Smooth muscle cell (in vitro differentiated cells): ENCODE measurements around the gene CTTNBP2NL. TPM values are rescaled to one million over a fixed set of nuclear protein-coding genes. Genes with fewer than 3 reads are reported as not detected.
"Not testable (repeated sequence)": the region's sequence is repeated elsewhere in the genome, so short reads cannot be mapped to it uniquely, and the experiment has no call there.

ENCODE experiments used
- DNase-seq: peaks from one replicate; lab custom pipeline; 2025; ENCODE audit not compliant: unreplicated experiment; lab: John Stamatoyannopoulos, UW
- H2AFZ ChIP-seq: fragments of 200-600 bp; sonication (generic); 2 replicates; pipeline ENCODE4 v1.6.0; 2016; ENCODE audit warnings: antibody characterized with exemption, low read depth, mild to moderate bottlenecking
- H3F3A ChIP-seq: fragments of 200-600 bp; sonication (generic); 2 replicates; pipeline ENCODE4 v1.6.0; 2017; ENCODE audit warnings: antibody characterized with exemption, low read depth
- H3K27ac ChIP-seq: fragments of 200-600 bp; sonication (generic); 2 replicates; pipeline ENCODE4 v1.5.1; 2016; ENCODE audit warnings: low read depth, mild to moderate bottlenecking
- H3K27me3 ChIP-seq: fragments of 200-600 bp; sonication (generic); 2 replicates; pipeline ENCODE4 v1.6.1; 2016; ENCODE audit warnings: low read depth, mild to moderate bottlenecking
- H3K36me3 ChIP-seq: fragments of 200-600 bp; sonication (generic); 2 replicates; pipeline ENCODE4 v1.5.1; 2016; ENCODE audit warnings: low read depth
- H3K4me1 ChIP-seq: fragments of 200-600 bp; sonication (generic); 2 replicates; pipeline ENCODE4 v1.5.1; 2016; ENCODE audit warnings: low read depth
- H3K4me2 ChIP-seq: fragments of 200-600 bp; sonication (generic); 2 replicates; pipeline ENCODE4 v1.6.0; 2016; ENCODE audit warnings: mild to moderate bottlenecking
- H3K4me3 ChIP-seq: fragments of 200-600 bp; sonication (generic); 2 replicates; pipeline ENCODE4 v1.5.1; 2016; ENCODE audit warnings: mild to moderate bottlenecking
- H3K79me2 ChIP-seq: fragments of 200-600 bp; sonication (generic); 2 replicates; pipeline ENCODE4 v1.6.0; 2016; ENCODE audit warnings: low read depth, mild to moderate bottlenecking
- H3K9ac ChIP-seq: fragments of 200-600 bp; sonication (generic); 2 replicates; pipeline ENCODE4 v1.6.0; 2016; ENCODE audit warnings: low read depth
- H3K9me3 ChIP-seq: fragments of 200-600 bp; sonication (generic); replicated peaks from 2 replicates; pipeline ENCODE4 v1.5.1; 2016; ENCODE audit warnings: low read depth
- H4K20me1 ChIP-seq: fragments of 200-600 bp; sonication (generic); 2 replicates; pipeline ENCODE4 v1.6.0; 2016; ENCODE audit warnings: low read depth
- WGBS: methylation state at CpG from one replicate; pipeline ENCODE4 v1.1.7; 2016; ENCODE audit warnings: low lambda C conversion rate; 5-methylcytosine and 5-hydroxymethylcytosine counted together
- polyA plus RNA-seq: library from polyadenylated mRNA; unstranded; fragments of >200 nt; fragmentation: Nextera tagmentation; extraction: Ambion mirVana; gene quantifications from 2 replicates; pipeline ENCODE4 v1.2.1, GENCODE V29; 2016
- total RNA-seq: library from RNA; depleted of rRNA; stranded (reverse); fragments of >200 nt; gene quantifications from 2 replicates; pipeline ENCODE4 v1.2.3, GENCODE V29; 2014
- TF ChIP-seq, protein P1 (sequence below): fragments of 200-600 bp; sonication (generic); IDR thresholded peaks from 2 replicates; pipeline ENCODE4 v1.5.1; 2017; ENCODE audit warnings: borderline replicate concordance, mild to moderate bottlenecking, antibody characterized with exemption; ENCODE audit not compliant: insufficient read depth, poor library complexity, severe bottlenecking

CTTNBP2NL gene
- total and polyA plus RNA-seq, 2 experiments from 2014 or later: 10.4 to 19.7 TPM

DNA sequence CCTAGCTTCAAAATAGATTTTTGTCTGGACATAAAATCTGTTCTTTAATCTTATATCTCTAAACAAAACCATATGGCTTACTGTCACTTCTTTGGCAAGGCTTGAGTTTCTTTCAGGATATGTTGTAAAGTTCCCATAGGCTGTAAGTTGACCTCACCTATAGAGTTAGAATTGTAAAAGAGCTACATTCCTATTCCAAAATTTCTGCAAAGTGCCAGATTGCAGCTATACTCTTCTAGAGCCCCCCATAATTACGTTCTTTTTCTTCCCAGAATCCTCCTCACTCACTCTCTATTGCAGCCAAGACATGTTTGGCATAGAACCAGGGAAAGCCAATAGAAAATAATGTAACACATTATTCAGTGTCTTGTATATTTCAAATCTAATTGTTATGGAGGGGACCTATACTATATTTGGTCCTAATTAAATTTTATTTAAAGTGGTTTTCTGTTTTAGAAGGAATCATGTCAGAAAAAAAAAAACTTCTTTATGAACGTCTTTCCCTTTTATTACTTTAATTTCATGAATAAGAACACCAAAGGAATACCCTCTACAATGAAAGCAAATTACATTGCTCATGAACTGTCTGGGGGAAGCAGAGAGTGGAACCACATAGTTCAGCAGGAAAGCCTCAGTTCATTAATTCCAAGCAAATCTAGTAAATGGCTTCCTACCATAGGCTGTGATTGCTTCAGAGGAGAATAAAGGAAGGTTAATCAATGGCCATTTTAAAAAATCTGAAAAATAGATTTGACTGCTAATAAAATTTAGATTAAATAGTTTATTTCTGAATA is 22.3 kb downstream of the CTTNBP2NL start:
- no peak overlapping the region for H3K4me3 ChIP-seq
- no peaks in the 10 kb centered on the region for H3K4me1 ChIP-seq
- H3K9me3 ChIP-seq: no peaks in the 10 kb centered on the region
- peaks cover 55% of the 10 kb centered on the region for H3K79me2 ChIP-seq
- H2AFZ ChIP-seq: no peak overlapping the region
- H3K9ac ChIP-seq: no peak overlapping the region
- H3K4me2 ChIP-seq: no peak overlapping the region
- 96% methylated on average over 2 of the region's 2 CpGs for WGBS
- H4K20me1 ChIP-seq: peaks cover 83% of the 10 kb centered on the region
- no peaks in the 10 kb centered on the region for H3F3A ChIP-seq
- DNase-seq: no peak
- peaks cover 24% of the 10 kb centered on the region for H3K36me3 ChIP-seq
- H3K27ac ChIP-seq: no peak overlapping the region
- TF ChIP-seq, protein P1, sequence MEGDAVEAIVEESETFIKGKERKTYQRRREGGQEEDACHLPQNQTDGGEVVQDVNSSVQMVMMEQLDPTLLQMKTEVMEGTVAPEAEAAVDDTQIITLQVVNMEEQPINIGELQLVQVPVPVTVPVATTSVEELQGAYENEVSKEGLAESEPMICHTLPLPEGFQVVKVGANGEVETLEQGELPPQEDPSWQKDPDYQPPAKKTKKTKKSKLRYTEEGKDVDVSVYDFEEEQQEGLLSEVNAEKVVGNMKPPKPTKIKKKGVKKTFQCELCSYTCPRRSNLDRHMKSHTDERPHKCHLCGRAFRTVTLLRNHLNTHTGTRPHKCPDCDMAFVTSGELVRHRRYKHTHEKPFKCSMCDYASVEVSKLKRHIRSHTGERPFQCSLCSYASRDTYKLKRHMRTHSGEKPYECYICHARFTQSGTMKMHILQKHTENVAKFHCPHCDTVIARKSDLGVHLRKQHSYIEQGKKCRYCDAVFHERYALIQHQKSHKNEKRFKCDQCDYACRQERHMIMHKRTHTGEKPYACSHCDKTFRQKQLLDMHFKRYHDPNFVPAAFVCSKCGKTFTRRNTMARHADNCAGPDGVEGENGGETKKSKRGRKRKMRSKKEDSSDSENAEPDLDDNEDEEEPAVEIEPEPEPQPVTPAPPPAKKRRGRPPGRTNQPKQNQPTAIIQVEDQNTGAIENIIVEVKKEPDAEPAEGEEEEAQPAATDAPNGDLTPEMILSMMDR: no peak
- no peaks in the 10 kb centered on the region for H3K27me3 ChIP-seq

DNA sequence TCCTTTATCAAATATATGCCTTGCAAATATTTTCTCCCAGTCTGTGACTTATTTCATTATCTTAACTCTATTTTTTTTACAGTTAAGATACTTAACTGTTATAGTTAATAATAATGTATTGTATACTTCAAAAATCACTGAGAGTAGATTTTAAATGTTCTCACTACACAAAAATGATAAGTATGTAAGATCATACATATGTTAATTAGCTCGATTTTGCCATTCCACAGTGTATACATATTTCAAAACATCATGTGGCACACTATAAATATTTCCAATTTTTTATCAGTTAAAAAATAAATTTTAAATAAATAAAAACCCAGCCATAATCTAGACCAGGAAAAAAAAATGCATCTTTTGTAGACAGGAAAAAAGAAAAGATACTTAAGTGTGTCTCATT is 27.2 kb downstream of the CTTNBP2NL start:
- Histone ChIP-seq H3K4me2 (no peak overlapping the region), H4K20me1 (peaks cover 94% of the 10 kb centered on the region), H2AFZ (no peak overlapping the region), H3K4me1 (no peaks in the 10 kb centered on the region), H3K27me3 (no peaks in the 10 kb centered on the region), H3K4me3 (no peak overlapping the region), H3K9ac (no peak overlapping the region), H3K9me3 (no peaks in the 10 kb centered on the region), H3F3A (no peaks in the 10 kb centered on the region), H3K27ac (no peak overlapping the region), H3K36me3 (no peaks in the 10 kb centered on the region), H3K79me2 (peaks cover 60% of the 10 kb centered on the region)
- no peak for DNase-seq
- WGBS: 91% methylated on average over 1 of the region's 1 CpG
- TF ChIP-seq, protein P1: no peak

DNA sequence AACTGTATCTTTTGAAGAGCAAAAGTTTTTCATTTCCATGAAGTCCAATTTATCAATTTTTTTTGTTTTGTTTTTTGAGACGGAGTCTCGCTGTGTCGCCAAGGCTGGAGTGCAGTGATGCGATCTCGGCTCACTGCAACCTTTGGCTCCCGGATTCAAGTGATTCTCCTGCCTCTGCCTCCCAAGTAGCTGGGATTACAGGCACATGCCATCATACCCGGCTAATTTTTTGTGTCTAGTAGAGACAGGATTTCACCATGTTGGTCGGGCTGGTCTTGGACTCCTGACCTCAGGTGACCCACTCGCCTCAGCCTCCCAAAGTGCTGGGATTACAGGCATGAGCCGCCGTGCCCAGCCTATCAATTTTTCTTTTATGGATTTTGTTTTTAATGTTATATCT is 27.7 kb downstream of the CTTNBP2NL start:
- H3K27me3 ChIP-seq, H3K4me2 ChIP-seq, H3F3A ChIP-seq, H3K9ac ChIP-seq, H3K4me3 ChIP-seq, DNase-seq, H3K36me3 ChIP-seq, H3K27ac ChIP-seq, H2AFZ ChIP-seq, H3K4me1 ChIP-seq, H3K9me3 ChIP-seq: not testable (repeated sequence)
- 90% methylated on average over 11 of the region's 11 CpGs for WGBS
- H4K20me1 ChIP-seq: peaks cover 94% of the 10 kb centered on the region
- H3K79me2 ChIP-seq: peaks cover 60% of the 10 kb centered on the region

DNA sequence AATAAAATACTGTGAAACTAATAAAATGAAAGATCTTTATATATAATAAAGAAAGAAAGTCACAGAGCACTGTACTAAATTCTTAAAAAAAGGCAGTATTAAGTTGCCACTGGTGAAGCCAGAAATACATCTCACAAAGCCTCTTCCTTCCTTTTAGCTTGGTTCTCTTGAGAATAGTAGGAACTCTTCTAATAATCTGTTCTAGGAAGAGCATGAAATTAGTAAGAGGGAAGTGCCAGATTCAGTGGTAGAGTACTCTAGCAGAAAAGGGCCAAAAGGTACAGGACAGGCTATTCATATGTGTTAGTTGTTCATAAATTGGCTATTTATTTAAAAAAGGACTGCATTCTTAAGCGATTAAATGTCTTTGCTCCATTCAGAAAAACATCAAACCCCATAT is 33.7 kb downstream of the CTTNBP2NL start:
- H3K4me1 ChIP-seq: no peaks in the 10 kb centered on the region
- H3K36me3 ChIP-seq: no peaks in the 10 kb centered on the region
- WGBS: 96% methylated on average over 1 of the region's 1 CpG
- H3K9ac ChIP-seq: no peak overlapping the region
- H3K4me2 ChIP-seq: no peak overlapping the region
- DNase-seq: no peak
- TF ChIP-seq, protein P1: no peak
- peaks cover 48% of the 10 kb centered on the region for H3K79me2 ChIP-seq
- no peaks in the 10 kb centered on the region for H3K9me3 ChIP-seq
- no peaks in the 10 kb centered on the region for H3K27me3 ChIP-seq
- H3K27ac ChIP-seq: no peak overlapping the region
- no peak overlapping the region for H3K4me3 ChIP-seq
- H2AFZ ChIP-seq: no peak overlapping the region
- peaks cover 84% of the 10 kb centered on the region for H4K20me1 ChIP-seq
- no peaks in the 10 kb centered on the region for H3F3A ChIP-seq
